ENCODE results near the gene ZNHIT6. TPM values are rescaled to one million over a fixed set of nuclear protein-coding genes. Genes with fewer than 3 reads are reported as not detected.

The ZNHIT6 gene
- total and polyA plus RNA-seq, 10 of the 15 experiments (the other 5 are each of a cell fraction or from before 2014, with no cell fraction given), result 12.8 to 32.0 (median 18.8) TPM

- ChIA-PET SMC1A (ENCODE audit: uncharacterized antibody, unreplicated experiment) (no interaction called here), CTCF (no interaction called here), RAD21 (ENCODE audit: unreplicated experiment) (no interaction called here), POLR2A (no interaction called here)
- no TSS peak for BruUV-seq (replicated peaks)
- DNase-seq (ENCODE audit: low read depth, low spot score) (no peak), FAIRE-seq (no peak), ATAC-seq (no peak)
- intact Hi-C loops (cut with micrococcal nuclease; ENCODE audit: unreplicated experiment) (no loop called here), in situ Hi-C loops (cut with MboI) (no loop called here)
- WGBS (ENCODE audit: insufficient coverage, insufficient replicate concordance, low lambda C conversion rate, missing lambda C conversion rate), result 80% methylated on average over 6 of the region's 6 CpGs
- Histone ChIP-seq H3K27me3 (replicated peaks in 1 of 2; ENCODE audit: control insufficient read depth in 2 of 2, insufficient read depth in 2 of 2, low read length in 1 of 2) (no peaks in the 10 kb centered on the region), H3K36me3 (ENCODE audit: control insufficient read depth in 2 of 2, insufficient read depth in 2 of 2, low read length in 1 of 2) (peaks cover 6 to 9% of the 10 kb centered on the region in 2 experiments), H3K27ac (ENCODE audit: control insufficient read depth, insufficient read depth) (no peak overlapping the region), H3K4me3 (no peak overlapping the region), H3K4me2 (ENCODE audit: control insufficient read depth, insufficient read depth) (no peak overlapping the region), H3K9ac (ENCODE audit: control insufficient read depth, insufficient read depth, low read length) (no peak overlapping the region), H3K79me2 (ENCODE audit: control insufficient read depth, insufficient read depth, low read length) (no peaks in the 10 kb centered on the region), H3K4me1 (ENCODE audit: control insufficient read depth, insufficient read depth, low read length) (no peaks in the 10 kb centered on the region), H4K20me1 (ENCODE audit: control insufficient read depth, insufficient read depth) (no peaks in the 10 kb centered on the region), H2AFZ (ENCODE audit: control insufficient read depth, low read depth, low read length) (no peak overlapping the region), H3K9me3 (replicated peaks; ENCODE audit: control insufficient read depth, insufficient read depth, low read length) (no peaks in the 10 kb centered on the region)
- TF ChIP-seq NRF1 (conservative IDR thresholded peaks at IDR 0.05; ENCODE audit: low read depth, low read length), result no peak
- no peak for TF ChIP-seq RELB (IDR thresholded peaks at IDR 0.05; ENCODE audit: low read depth)
- TF ChIP-seq GABPA (IDR thresholded peaks at IDR 0.05; ENCODE audit: low read depth), result no peak
- TF ChIP-seq, protein P1, sequence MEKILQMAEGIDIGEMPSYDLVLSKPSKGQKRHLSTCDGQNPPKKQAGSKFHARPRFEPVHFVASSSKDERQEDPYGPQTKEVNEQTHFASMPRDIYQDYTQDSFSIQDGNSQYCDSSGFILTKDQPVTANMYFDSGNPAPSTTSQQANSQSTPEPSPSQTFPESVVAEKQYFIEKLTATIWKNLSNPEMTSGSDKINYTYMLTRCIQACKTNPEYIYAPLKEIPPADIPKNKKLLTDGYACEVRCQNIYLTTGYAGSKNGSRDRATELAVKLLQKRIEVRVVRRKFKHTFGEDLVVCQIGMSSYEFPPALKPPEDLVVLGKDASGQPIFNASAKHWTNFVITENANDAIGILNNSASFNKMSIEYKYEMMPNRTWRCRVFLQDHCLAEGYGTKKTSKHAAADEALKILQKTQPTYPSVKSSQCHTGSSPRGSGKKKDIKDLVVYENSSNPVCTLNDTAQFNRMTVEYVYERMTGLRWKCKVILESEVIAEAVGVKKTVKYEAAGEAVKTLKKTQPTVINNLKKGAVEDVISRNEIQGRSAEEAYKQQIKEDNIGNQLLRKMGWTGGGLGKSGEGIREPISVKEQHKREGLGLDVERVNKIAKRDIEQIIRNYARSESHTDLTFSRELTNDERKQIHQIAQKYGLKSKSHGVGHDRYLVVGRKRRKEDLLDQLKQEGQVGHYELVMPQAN (conservative IDR thresholded peaks at IDR 0.05), result no peak
- no peak for TF ChIP-seq EZH2 (IDR thresholded peaks at IDR 0.05; ENCODE audit: borderline replicate concordance, control insufficient read depth, low read depth, low read length)
- no peak for TF ChIP-seq ETV6 (conservative IDR thresholded peaks at IDR 0.05 in 1 of 2, IDR thresholded peaks at IDR 0.05 in 1 of 2; ENCODE audit: borderline replicate concordance in 1 of 2, low read depth in 1 of 2)
- no peak for TF ChIP-seq POLR2AphosphoS2 (IDR thresholded peaks at IDR 0.05; ENCODE audit: low read depth, low read length)
- no peak for TF ChIP-seq SREBF2 (IDR thresholded peaks at IDR 0.05; ENCODE audit: low read length)
These were observed 54.0 kb downstream of the ZNHIT6 start for GRCh38 chr1:85654066-85654782.

All from GM12878 (cell line).